Measurements from ENCODE around the gene TPSD1. TPM values are rescaled to one million over a fixed set of nuclear protein-coding genes. Genes with fewer than 3 reads are reported as not detected.

Gene TPSD1
- total RNA-seq, 1 donor from 2014 or later: not detected

DNA sequence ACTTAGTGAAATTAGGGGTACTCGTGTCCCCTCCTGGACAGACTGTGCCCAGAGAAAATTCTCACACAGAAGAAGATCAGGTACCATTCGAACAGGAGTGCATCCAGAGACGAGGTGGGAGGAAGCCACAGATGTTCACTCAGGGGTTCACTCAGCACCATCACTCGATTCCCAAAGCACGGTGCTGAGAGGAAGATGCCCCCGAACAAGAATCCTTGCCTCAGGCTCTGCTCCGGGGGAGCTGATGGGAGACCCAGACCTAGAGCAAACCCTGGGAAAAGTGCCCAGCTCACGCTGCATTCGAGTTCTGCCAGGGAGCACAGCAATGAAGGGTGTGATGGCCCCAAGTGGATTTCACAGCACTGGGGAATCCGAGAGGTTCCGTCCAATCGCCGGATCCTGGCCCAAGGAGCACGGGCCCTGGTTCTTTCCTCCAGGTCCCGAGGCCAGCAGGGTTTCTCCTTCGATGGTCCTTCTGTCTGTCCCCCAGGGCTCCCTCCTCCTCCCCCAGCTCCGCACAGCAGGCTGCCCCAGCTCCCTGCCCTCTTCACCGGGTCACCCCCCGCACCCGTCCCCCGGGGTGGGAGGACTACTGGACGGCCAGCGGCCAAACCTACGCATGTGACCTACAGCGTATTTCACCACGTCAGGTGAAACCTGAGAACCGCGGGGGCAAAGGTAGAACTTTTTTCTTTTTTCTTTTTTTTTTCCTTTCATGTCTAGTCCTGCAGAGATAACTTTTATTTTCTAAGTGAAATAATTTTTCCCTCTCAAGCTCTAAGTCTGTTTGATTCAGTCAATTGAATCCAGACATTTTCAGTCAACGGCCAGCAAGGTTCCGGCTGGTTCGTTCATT, 43.4 kb downstream of the TPSD1 start:
- intact Hi-C loops (cut with micrococcal nuclease): no loop called here

GRCh38 chr16:1299868-1300203, 44.0 kb downstream of the TPSD1 start:
- intact Hi-C loops (cut with micrococcal nuclease): no loop called here

GRCh38 chr16:1300664-1301476, 45.0 kb downstream of the TPSD1 start:
- intact Hi-C loops (cut with micrococcal nuclease): no loop called here

DNA sequence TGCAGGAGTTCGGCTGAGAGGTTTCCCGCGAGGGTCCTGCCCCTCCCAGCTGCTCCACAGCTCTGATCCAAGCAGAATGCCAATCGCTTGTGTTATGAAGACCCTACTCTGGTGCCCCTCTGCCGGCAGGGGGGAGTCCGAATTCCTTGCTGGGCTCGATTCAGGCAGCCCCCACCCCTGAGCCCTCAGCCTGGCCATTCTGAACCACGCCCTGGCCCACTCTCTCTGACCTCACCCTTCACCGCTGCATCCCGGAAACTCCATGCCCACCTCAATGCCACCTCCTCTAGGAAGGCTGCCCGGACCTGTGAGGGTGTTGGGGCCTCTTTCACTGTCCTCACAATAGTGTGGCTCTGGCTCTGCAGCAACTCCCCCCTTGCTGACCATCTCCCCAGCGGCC, 45.7 kb downstream of the TPSD1 start:
- intact Hi-C loops (cut with micrococcal nuclease): no loop called here

GRCh38 chr16:1305823-1306222, 50.0 kb downstream of the TPSD1 start:
- intact Hi-C loops (cut with micrococcal nuclease): no loop called here

DNA sequence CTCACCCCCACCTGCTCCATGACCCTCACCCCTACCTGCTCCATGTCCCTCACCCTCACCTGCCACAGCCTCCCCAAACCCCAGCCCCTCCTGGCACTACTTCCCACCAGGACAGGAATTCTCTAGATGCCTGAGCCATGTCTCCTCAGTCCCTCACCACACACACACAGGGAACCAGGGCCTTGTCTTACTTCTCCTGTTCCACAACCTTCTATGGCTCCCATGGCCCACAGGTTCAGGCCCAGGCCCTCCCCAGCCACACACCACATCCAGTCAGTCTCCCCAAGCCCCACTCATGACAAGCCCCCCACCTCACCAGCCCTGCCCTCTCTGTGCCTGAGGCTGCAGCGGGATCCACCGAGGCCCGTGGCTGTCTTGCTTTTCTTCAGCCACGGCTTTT, 50.5 kb downstream of the TPSD1 start:
- intact Hi-C loops (cut with micrococcal nuclease): no loop called here

DNA sequence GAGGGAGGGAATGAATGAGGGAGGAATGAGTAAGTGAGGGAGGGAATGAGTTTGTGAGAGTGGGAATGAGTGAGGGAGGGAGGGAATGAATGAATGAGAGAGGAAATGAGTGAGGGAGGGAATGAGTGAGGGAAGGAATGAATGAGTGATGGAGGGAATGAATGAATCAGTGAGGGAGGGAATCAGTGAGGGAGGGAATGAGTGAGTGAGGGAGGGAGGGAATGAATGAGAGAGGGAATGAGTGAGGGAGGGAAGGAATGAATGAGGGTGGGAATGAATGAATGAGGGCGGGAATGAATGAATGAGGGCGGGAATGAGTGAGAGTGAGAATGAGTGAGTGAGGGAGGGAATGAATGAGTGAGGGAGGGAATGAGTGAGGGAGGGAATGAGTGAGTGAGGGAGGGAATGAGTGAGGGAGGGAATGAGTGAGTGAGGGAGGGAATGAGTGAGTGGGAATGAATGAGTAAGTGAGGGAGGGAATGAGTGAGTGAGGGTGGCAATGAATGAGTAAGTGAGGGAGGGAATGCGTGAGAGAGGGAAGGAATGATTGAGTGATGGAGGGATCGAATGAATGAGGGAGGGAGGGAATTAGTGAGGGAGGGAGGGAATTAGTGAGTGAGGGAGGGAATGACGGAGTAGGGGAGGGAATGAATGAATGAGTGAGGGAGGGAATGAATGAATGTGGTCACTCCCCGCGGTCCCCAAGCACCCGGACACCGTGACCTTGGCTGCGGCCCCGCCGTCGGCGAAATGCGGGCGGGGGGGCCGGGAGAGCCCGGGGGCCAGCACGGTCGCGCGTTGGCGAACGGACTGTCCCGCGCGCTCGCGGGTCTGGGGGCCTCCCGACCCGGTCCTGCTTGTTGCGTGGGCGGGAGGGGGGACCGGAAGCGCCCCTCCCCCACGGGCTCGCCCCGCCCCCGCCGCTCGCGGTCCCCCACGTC, 52.4 kb downstream of the TPSD1 start:
- intact Hi-C loops (cut with micrococcal nuclease): no loop called here

Other genes with a start within 250 kb of the TPSD1 start
- not detected in 2 replicates for gene SSTR5, start 183.3 kb upstream of the TPSD1 start, total RNA-seq
- not detected in 2 replicates for gene C1QTNF8, start 159.8 kb upstream of the TPSD1 start, total RNA-seq
- gene CACNA1H, start 103.0 kb upstream of the TPSD1 start, total RNA-seq: 0.32 and 0.66 TPM in 2 replicates
- not detected in 2 replicates for gene TPSG1, start 30.8 kb upstream of the TPSD1 start, total RNA-seq
- gene TPSB2, start 25.9 kb upstream of the TPSD1 start, total RNA-seq: not detected in 2 replicates
- gene TPSAB1, start 15.4 kb upstream of the TPSD1 start, total RNA-seq: not detected in 2 replicates
- gene UBE2I, start 53.6 kb downstream of the TPSD1 start, total RNA-seq: 210 and 217 TPM in 2 replicates
- 0.18 and 0.66 TPM in 2 replicates for gene BAIAP3, start 77.6 kb downstream of the TPSD1 start, total RNA-seq
- gene TSR3, start 95.8 kb downstream of the TPSD1 start, total RNA-seq: 43.3 and 44.4 TPM in 2 replicates
- gene GNPTG, start 95.9 kb downstream of the TPSD1 start, total RNA-seq: 26.0 and 34.6 TPM in 2 replicates
- gene UNKL, start 158.6 kb downstream of the TPSD1 start, total RNA-seq: 31.2 and 31.7 TPM in 2 replicates
- 14.8 and 16.4 TPM in 2 replicates for gene UQCC4, start 164.7 kb downstream of the TPSD1 start, total RNA-seq
- not detected in 2 replicates for gene PERCC1, start 175.0 kb downstream of the TPSD1 start, total RNA-seq
- 1.4 and 2.2 TPM in 2 replicates for gene CCDC154, start 188.5 kb downstream of the TPSD1 start, total RNA-seq
- 51.9 and 53.9 TPM in 2 replicates for gene CLCN7, start 219.0 kb downstream of the TPSD1 start, total RNA-seq
- gene PTX4, start 232.9 kb downstream of the TPSD1 start, total RNA-seq: not detected in 2 replicates
- gene TELO2, start 237.3 kb downstream of the TPSD1 start, total RNA-seq: 61.4 and 61.9 TPM in 2 replicates

All from T-helper 2 cell treated with Interferon-gamma antibody and Interleukin-4, amounts not matched to agents 100 ng/mL and 5 ng/mL, for 36 hours (primary cell).